ENCODE data around the gene SCUBE1.

SCUBE1 gene

DNA sequence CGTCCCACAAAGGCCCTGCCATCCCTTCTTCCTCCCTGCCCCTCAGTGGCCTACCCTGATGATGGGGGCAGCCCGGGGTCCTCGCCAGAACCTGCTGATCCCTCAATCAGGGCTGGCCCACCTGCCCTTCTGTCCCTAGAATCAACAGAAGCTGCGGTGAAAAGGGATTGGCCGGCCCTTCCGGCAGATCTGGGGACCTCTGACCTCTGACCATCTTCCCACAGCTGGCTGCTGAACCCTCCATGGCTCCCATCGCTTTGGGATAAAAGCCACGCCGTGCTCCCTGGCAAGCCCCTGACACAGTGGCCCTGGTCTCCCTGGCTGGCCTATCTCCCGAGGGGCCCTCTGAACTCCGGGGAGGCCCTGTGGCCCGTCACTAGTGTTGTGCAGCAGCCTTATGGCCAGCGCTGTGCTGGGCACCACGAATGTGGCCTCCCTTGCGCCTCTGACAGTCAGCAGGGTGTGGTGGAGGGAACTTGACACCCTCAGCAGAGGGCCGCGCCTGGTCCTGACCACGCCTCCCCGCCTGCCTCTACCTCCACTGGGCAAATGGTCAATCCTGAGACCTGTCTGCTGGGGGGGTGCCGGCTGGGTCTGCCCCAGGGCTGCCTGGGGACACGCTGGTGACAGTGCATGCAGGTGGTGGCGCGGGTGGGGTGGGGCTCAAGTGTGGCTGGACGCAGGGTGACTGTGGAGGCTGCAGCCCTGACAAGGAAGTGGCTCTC is 98.2 kb downstream of the SCUBE1 start:
- no peak overlapping the region for H3K27ac ChIP-seq (ENCODE audit: low read depth, low read length)
- 0 out of 2 replicates have a peak, but pooled peaks cover 4% of the 10 kb centered on the region for H3K27me3 ChIP-seq (ENCODE audit: insufficient read depth, low read length)
- H2AFZ ChIP-seq (ENCODE audit: low read length, unreplicated experiment), result no peak overlapping the region
- H3K4me3 ChIP-seq (ENCODE audit: low read depth, low read length), result no peak overlapping the region
- H3K4me1 ChIP-seq (ENCODE audit: control insufficient read depth, insufficient read depth, low read length, unreplicated experiment), result no peaks in the 10 kb centered on the region
- no peaks in the 10 kb centered on the region for H3K36me3 ChIP-seq (ENCODE audit: insufficient read depth, low read length)
- H3K79me2 ChIP-seq (ENCODE audit: control insufficient read depth, insufficient read depth, low read length, unreplicated experiment), result no peaks in the 10 kb centered on the region

DNA sequence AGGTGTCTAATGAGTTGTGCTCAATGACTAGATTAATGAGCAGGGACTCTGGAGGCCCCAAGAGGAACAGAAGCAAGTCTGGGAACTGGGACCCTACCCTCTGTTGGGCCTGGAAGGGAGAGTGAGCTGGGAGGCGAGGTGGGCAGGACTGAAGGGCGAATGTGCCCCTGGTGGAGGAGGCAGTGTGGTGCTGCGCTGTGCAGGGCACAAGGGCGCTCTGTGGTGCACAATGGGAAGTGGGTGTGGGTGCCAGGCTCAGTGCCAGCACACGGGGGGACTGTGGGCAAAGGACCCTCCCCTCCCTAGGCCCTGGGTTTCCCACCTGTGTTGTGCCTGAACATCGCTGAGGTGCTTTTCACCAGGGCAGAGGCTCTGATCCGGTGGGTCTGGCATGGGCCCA is 98.8 kb downstream of the SCUBE1 start:
- no peak overlapping the region for H3K27ac ChIP-seq (ENCODE audit: low read depth, low read length)
- no peaks in the 10 kb centered on the region for H3K79me2 ChIP-seq (ENCODE audit: control insufficient read depth, insufficient read depth, low read length, unreplicated experiment)
- no peak overlapping the region for H3K4me3 ChIP-seq (ENCODE audit: low read depth, low read length)
- no peaks in the 10 kb centered on the region for H3K36me3 ChIP-seq (ENCODE audit: insufficient read depth, low read length)
- H2AFZ ChIP-seq (ENCODE audit: low read length, unreplicated experiment), result no peak overlapping the region
- H3K27me3 ChIP-seq (ENCODE audit: insufficient read depth, low read length), result peaks cover 8% of the 10 kb centered on the region
- H3K4me1 ChIP-seq (ENCODE audit: control insufficient read depth, insufficient read depth, low read length, unreplicated experiment), result no peaks in the 10 kb centered on the region

GRCh38 chr22:43243324-43243723 is 99.8 kb downstream of the SCUBE1 start:
- H2AFZ ChIP-seq (ENCODE audit: low read length, unreplicated experiment), result no peak overlapping the region
- H3K27ac ChIP-seq (ENCODE audit: low read depth, low read length), result no peak overlapping the region
- no peaks in the 10 kb centered on the region for H3K4me1 ChIP-seq (ENCODE audit: control insufficient read depth, insufficient read depth, low read length, unreplicated experiment)
- H3K27me3 ChIP-seq (ENCODE audit: insufficient read depth, low read length), result peaks cover 13% of the 10 kb centered on the region
- no peaks in the 10 kb centered on the region for H3K79me2 ChIP-seq (ENCODE audit: control insufficient read depth, insufficient read depth, low read length, unreplicated experiment)
- H3K36me3 ChIP-seq (ENCODE audit: insufficient read depth, low read length), result no peaks in the 10 kb centered on the region
- no peak overlapping the region for H3K4me3 ChIP-seq (ENCODE audit: low read depth, low read length)

DNA sequence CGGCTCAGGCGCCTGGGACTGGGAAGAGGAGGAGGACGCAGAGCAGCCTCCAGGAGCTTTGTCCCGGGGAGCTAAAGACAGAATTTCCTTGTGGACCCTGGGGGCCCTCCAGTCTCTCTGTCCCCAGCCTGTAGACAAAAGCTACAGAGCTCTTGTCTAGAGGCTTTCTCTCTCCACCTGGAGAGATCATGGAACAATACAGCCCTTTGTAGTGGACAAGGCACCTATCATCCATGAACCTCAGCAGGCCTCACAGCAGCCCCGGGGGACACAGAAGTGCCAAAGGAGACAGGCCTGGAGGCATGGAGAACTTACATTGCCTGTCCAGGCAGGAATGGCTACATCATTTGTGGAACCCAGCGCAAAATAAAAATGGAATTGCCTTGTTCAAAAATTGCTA is 100.5 kb downstream of the SCUBE1 start:
- Histone ChIP-seq H3K79me2 (ENCODE audit: control insufficient read depth, insufficient read depth, low read length, unreplicated experiment) (no peaks in the 10 kb centered on the region), H3K4me1 (ENCODE audit: control insufficient read depth, insufficient read depth, low read length, unreplicated experiment) (no peaks in the 10 kb centered on the region), H3K27me3 (ENCODE audit: insufficient read depth, low read length) (peaks cover 13% of the 10 kb centered on the region), H3K36me3 (ENCODE audit: insufficient read depth, low read length) (no peaks in the 10 kb centered on the region), H3K27ac (ENCODE audit: low read depth, low read length) (no peak overlapping the region), H2AFZ (ENCODE audit: low read length, unreplicated experiment) (no peak overlapping the region), H3K4me3 (ENCODE audit: low read depth, low read length) (no peak overlapping the region)

GRCh38 chr22:43241699-43242386 is 101.3 kb downstream of the SCUBE1 start:
- Histone ChIP-seq H2AFZ (ENCODE audit: low read length, unreplicated experiment) (no peak overlapping the region), H3K27ac (ENCODE audit: low read depth, low read length) (no peak overlapping the region), H3K36me3 (ENCODE audit: insufficient read depth, low read length) (no peaks in the 10 kb centered on the region), H3K27me3 (ENCODE audit: insufficient read depth, low read length) (peaks cover 13% of the 10 kb centered on the region), H3K4me3 (ENCODE audit: low read depth, low read length) (no peak overlapping the region), H3K4me1 (ENCODE audit: control insufficient read depth, insufficient read depth, low read length, unreplicated experiment) (no peaks in the 10 kb centered on the region), H3K79me2 (ENCODE audit: control insufficient read depth, insufficient read depth, low read length, unreplicated experiment) (no peaks in the 10 kb centered on the region)

DNA sequence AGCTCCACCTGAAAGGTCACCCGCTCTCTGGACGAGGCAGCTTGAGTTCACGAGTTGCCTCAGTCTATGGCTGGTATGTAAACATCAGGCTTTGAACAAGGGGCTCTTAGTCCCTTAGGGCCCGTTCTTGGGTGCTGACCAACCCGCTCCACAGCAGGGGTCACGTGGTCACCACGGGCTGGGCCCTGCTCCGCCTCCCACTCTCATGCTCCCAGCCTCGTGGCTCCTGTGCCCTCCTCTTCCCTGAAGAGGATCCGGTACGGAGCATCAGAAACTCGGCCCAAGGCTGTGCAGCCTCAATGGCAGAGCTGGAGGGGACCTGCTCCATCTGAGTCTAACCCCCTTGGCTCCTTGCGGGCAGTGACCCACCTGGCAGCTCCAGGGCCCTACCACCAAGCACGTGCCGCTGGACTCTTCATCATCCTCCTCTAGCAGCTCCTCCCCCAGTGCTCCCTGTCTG is 102.0 kb downstream of the SCUBE1 start:
- Histone ChIP-seq H3K27ac (ENCODE audit: low read depth, low read length) (no peak overlapping the region), H3K79me2 (ENCODE audit: control insufficient read depth, insufficient read depth, low read length, unreplicated experiment) (no peaks in the 10 kb centered on the region), H3K4me1 (ENCODE audit: control insufficient read depth, insufficient read depth, low read length, unreplicated experiment) (no peaks in the 10 kb centered on the region), H3K36me3 (ENCODE audit: insufficient read depth, low read length) (no peaks in the 10 kb centered on the region), H2AFZ (ENCODE audit: low read length, unreplicated experiment) (no peak overlapping the region), H3K4me3 (ENCODE audit: low read depth, low read length) (no peak overlapping the region), H3K27me3 (ENCODE audit: insufficient read depth, low read length) (peaks cover 13% of the 10 kb centered on the region)

DNA sequence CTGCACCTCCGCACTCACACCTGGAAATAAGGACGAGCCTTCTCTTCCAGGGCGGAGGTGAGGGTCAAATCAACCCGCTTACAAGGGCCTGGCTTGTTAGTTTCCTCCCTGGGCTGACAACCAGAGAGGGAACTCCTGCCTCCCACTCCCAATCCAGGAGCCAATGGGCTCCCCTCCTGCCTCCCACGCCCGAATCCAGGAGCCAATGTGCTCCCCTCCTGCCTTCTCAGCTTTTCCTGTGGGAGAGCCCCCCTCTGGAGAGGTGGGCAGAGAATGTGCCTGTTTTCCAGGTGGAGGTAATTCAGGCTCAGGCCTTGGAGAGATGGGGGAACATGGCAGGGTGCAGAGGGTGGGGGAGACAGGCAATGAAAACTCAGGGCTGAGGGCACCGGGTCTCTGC is 102.6 kb downstream of the SCUBE1 start:
- Histone ChIP-seq H3K4me3 (ENCODE audit: low read depth, low read length) (no peak overlapping the region), H3K27ac (ENCODE audit: low read depth, low read length) (no peak overlapping the region), H3K79me2 (ENCODE audit: control insufficient read depth, insufficient read depth, low read length, unreplicated experiment) (no peaks in the 10 kb centered on the region), H2AFZ (ENCODE audit: low read length, unreplicated experiment) (no peak overlapping the region), H3K4me1 (ENCODE audit: control insufficient read depth, insufficient read depth, low read length, unreplicated experiment) (no peaks in the 10 kb centered on the region), H3K36me3 (ENCODE audit: insufficient read depth, low read length) (no peaks in the 10 kb centered on the region), H3K27me3 (ENCODE audit: insufficient read depth, low read length) (peaks cover 13% of the 10 kb centered on the region)

DNA sequence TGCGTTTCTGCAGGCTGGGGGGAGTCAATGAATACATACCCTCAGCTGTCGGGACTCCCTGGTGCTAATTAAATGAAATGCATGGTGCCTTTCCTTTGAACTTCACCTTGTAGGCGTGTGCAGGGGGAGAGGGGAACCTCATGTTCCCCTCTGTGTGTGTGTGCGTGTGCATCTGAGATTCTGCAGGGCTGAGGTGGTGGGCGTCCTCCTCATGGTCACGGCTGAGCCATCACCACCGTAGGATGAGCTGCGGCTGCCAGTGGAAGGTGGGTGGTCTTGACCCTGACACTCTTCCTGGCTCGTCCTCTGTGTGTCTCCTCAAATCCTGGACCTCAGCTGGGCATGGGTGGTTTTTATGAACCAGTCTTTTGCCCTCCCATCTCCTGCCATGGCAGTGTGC is 103.2 kb downstream of the SCUBE1 start:
- Histone ChIP-seq H3K27me3 (ENCODE audit: insufficient read depth, low read length) (peaks cover 13% of the 10 kb centered on the region), H3K36me3 (ENCODE audit: insufficient read depth, low read length) (no peaks in the 10 kb centered on the region), H3K27ac (ENCODE audit: low read depth, low read length) (no peak overlapping the region), H3K4me1 (ENCODE audit: control insufficient read depth, insufficient read depth, low read length, unreplicated experiment) (no peaks in the 10 kb centered on the region), H3K4me3 (ENCODE audit: low read depth, low read length) (no peak overlapping the region), H2AFZ (ENCODE audit: low read length, unreplicated experiment) (no peak overlapping the region), H3K79me2 (ENCODE audit: control insufficient read depth, insufficient read depth, low read length, unreplicated experiment) (no peaks in the 10 kb centered on the region)

DNA sequence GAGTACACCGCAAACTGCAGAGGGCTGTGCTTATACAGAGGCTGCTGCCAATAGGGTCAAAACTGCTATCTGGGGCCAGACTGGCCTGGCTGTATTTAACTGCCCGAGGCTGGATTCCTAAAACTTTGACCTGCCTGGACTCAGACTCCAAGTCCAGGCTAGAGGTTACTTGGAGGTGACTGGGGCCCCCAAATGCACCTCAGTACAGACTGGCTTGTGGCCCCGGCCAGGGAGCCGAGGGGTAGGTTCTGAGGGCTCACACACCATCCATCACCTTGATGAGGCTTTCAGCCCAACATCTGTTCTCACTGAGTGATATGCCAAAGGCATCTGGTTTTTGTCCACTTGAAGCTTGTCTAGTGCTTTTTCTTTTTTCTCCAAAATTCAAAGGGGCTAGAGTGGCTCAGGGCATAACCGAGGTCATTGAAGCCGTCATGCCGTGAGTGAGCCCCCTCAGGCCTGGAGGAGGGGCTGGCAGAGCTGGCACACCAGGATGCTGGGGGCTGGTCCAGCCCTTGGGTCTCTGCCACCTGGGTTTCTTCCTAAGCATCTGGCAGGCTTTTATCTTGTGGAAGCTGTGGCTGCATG is 103.9 kb downstream of the SCUBE1 start:
- Histone ChIP-seq H3K4me1 (ENCODE audit: control insufficient read depth, insufficient read depth, low read length, unreplicated experiment) (no peaks in the 10 kb centered on the region), H3K36me3 (ENCODE audit: insufficient read depth, low read length) (no peaks in the 10 kb centered on the region), H3K27ac (ENCODE audit: low read depth, low read length) (no peak overlapping the region), H3K27me3 (ENCODE audit: insufficient read depth, low read length) (peaks cover 13% of the 10 kb centered on the region), H3K79me2 (ENCODE audit: control insufficient read depth, insufficient read depth, low read length, unreplicated experiment) (no peaks in the 10 kb centered on the region), H2AFZ (ENCODE audit: low read length, unreplicated experiment) (no peak overlapping the region), H3K4me3 (ENCODE audit: low read depth, low read length) (no peak overlapping the region)

GRCh38 chr22:43238526-43239006 is 104.6 kb downstream of the SCUBE1 start:
- H3K27ac ChIP-seq (ENCODE audit: low read depth, low read length), result no peak overlapping the region
- peaks cover 13% of the 10 kb centered on the region for H3K27me3 ChIP-seq (ENCODE audit: insufficient read depth, low read length)
- no peaks in the 10 kb centered on the region for H3K4me1 ChIP-seq (ENCODE audit: control insufficient read depth, insufficient read depth, low read length, unreplicated experiment)
- H2AFZ ChIP-seq (ENCODE audit: low read length, unreplicated experiment), result no peak overlapping the region
- no peaks in the 10 kb centered on the region for H3K79me2 ChIP-seq (ENCODE audit: control insufficient read depth, insufficient read depth, low read length, unreplicated experiment)
- no peaks in the 10 kb centered on the region for H3K36me3 ChIP-seq (ENCODE audit: insufficient read depth, low read length)
- no peak overlapping the region for H3K4me3 ChIP-seq (ENCODE audit: low read depth, low read length)

Data from ACC112 (cell line).